PC-3 (cell line): ENCODE measurements around the gene SLC2A4. TPM values are rescaled to one million over a fixed set of nuclear protein-coding genes. Genes with fewer than 3 reads are reported as not detected.
A peak's percentile ranks its signal among the peaks of the same experiment; 100 is the strongest.

Experiments
- ATAC-seq: fragments of 200-7000 bp; cut with Tn5 transposase; 2 replicates; pipeline ENCODE4 v1.9.1; 2020; ENCODE audit warnings: mild to moderate bottlenecking, moderate library complexity
- BruUV-seq: library from RNA; stranded (reverse); fragments of 400-500 nt; replicated peaks from 2 replicates; lab custom pipeline; 2021; lab: Mats Ljungman, UMichigan
- CTCF ChIA-PET: fragments of 300-600 bp; sonication (Branson Sonifier 250); formaldehyde crosslinking; loops from one replicate; lab custom pipeline; 2022; ENCODE audit warnings: antibody characterized with exemption; lab: Charles Lee
- POLR2A ChIA-PET: fragments of 300-600 bp; sonication (Branson Sonifier 250); formaldehyde crosslinking; loops from one replicate; lab custom pipeline; 2022; ENCODE audit warnings: antibody characterized with exemption; ENCODE audit not compliant: unreplicated experiment; lab: Charles Lee
- DNase-seq: peaks from one replicate; pipeline ENCODE4 v3.0.0-alpha.2; 2015
- H2AFZ ChIP-seq: fragments of 300-600 bp; sonication (generic); 2 replicates; pipeline ENCODE4 v1.6.0; 2016; ENCODE audit warnings: antibody characterized with exemption, low read length
- H3F3A ChIP-seq: fragments of 300-600 bp; sonication (generic); one replicate; pipeline ENCODE4 v1.6.0; 2017; ENCODE audit warnings: antibody characterized with exemption, low read length, control low read depth, mild to moderate bottlenecking; ENCODE audit not compliant: unreplicated experiment
- H3K27ac ChIP-seq: fragments of 300-600 bp; sonication (generic); 2 replicates; pipeline ENCODE4 v1.5.1; 2016; ENCODE audit warnings: mild to moderate bottlenecking, low read length
- H3K27me3 ChIP-seq: fragments of 300-600 bp; sonication (generic); 2 replicates; pipeline ENCODE4 v1.6.1; 2016; ENCODE audit warnings: low read length, mixed read lengths
- H3K36me3 ChIP-seq: fragments of 300-600 bp; sonication (generic); 2 replicates; pipeline ENCODE4 v1.6.1; 2016; ENCODE audit warnings: low read depth, mixed run types, low read length, mixed read lengths
- H3K4me1 ChIP-seq: fragments of 300-600 bp; sonication (generic); 2 replicates; pipeline ENCODE4 v1.5.1; 2016; ENCODE audit warnings: low read length; ENCODE audit not compliant: insufficient read depth
- H3K4me2 ChIP-seq: fragments of 300-600 bp; sonication (generic); 2 replicates; pipeline ENCODE4 v1.6.0; 2016; ENCODE audit warnings: low read length
- H3K4me3 ChIP-seq: fragments of 300-600 bp; sonication (generic); 2 replicates; pipeline ENCODE4 v1.5.1; 2016; ENCODE audit warnings: mild to moderate bottlenecking, low read length, mixed read lengths
- H3K79me2 ChIP-seq: fragments of 300-600 bp; sonication (generic); 2 replicates; pipeline ENCODE4 v1.6.1; 2017; ENCODE audit warnings: low read length, mixed read lengths
- H3K9ac ChIP-seq: fragments of 300-600 bp; sonication (generic); 2 replicates; pipeline ENCODE4 v1.6.0; 2016; ENCODE audit warnings: mild to moderate bottlenecking, low read length
- H3K9me2 ChIP-seq: fragments of 300-600 bp; sonication (generic); replicated peaks from 2 replicates; pipeline ENCODE4 v1.6.1; 2016; ENCODE audit warnings: mixed run types, low read length, mixed read lengths
- H3K9me3 ChIP-seq: fragments of 300-600 bp; sonication (generic); 2 replicates; pipeline ENCODE4 v1.6.1; 2016; ENCODE audit warnings: low read length, mixed read lengths
- H4K20me1 ChIP-seq: fragments of 300-600 bp; sonication (generic); 2 replicates; pipeline ENCODE4 v1.6.1; 2016; ENCODE audit warnings: low read length, mixed read lengths
- CTCF ChIP-seq: fragments of 300-600 bp; sonication (generic); conservative IDR thresholded peaks from 2 replicates; pipeline ENCODE4 v1.5.1; 2017; ENCODE audit warnings: antibody characterized with exemption, low read depth, mild to moderate bottlenecking, low read length
- EZH2 ChIP-seq: fragments of 300-600 bp; sonication (generic); IDR thresholded peaks from one replicate; pipeline ENCODE4 v1.6.1; 2017; ENCODE audit warnings: antibody characterized with exemption, mild to moderate bottlenecking, low read length; ENCODE audit not compliant: unreplicated experiment
- EZH2phosphoT487 ChIP-seq: fragments of 300-600 bp; sonication (generic); IDR thresholded peaks from 2 replicates; pipeline ENCODE4 v1.6.1; 2018; ENCODE audit warnings: mild to moderate bottlenecking, antibody characterized with exemption, low read length, borderline replicate concordance
- intact Hi-C: fragments of 100-400 bp; cut with micrococcal nuclease; formaldehyde crosslinking; loops from 2 replicates; pipeline ENCODE4 v1.9.0; 2023
- total RNA-seq: library from RNA; depleted of rRNA; stranded (reverse); fragments of >200 nt; gene quantifications from 2 replicates; pipeline ENCODE4 v1.2.3, GENCODE V29; 2014

SLC2A4 gene
- total RNA-seq, 1 experiment from 2014 or later, result 0.29 TPM

GRCh38 chr17:7238420-7239090, 43.0 kb upstream of the SLC2A4 start:
- Histone ChIP-seq H3K9me3 (no peaks in the 10 kb centered on the region), H3F3A (peaks cover 8% of the 10 kb centered on the region), H3K4me3 (peak overlapping the region; percentile 96), H2AFZ (peak overlapping the region; percentile 50; the same call in 1 of the 2 replicates), H3K4me2 (peak overlapping the region; percentile 85), H3K27me3 (no peaks in the 10 kb centered on the region), H4K20me1 (no peaks in the 10 kb centered on the region), H3K9me2 (no peaks in the 10 kb centered on the region), H3K4me1 (peaks cover 40% of the 10 kb centered on the region), H3K36me3 (peaks cover 13% of the 10 kb centered on the region; the same call in 1 of the 2 replicates), H3K27ac (0 out of 2 replicates have a peak overlapping the region, but pooled peaks have one; percentile 32), H3K9ac (peak overlapping the region; percentile 91), H3K79me2 (peaks cover 60% of the 10 kb centered on the region)
- ChIA-PET CTCF (no interaction called here), POLR2A (no interaction called here)
- ATAC-seq (no peak), DNase-seq (no peak)
- no TSS peak for BruUV-seq
- intact Hi-C loops, result no loop called here
- TF ChIP-seq EZH2phosphoT487 (no peak), CTCF (no peak), EZH2 (no peak)

- Histone ChIP-seq H3K4me2 (peak within 1 kb of the TSS; percentile 99), H3K36me3 (peaks cover 13% of the 10 kb centered on the region; the same call in 1 of the 2 replicates), H3K9ac (peak within 1 kb of the TSS; percentile 91), H3K9me3 (no peaks in the 10 kb centered on the region), H3K27ac (peak within 1 kb of the TSS; percentile 32; the same call in 1 of the 2 replicates), H3F3A (peaks cover 8% of the 10 kb centered on the region), H2AFZ (peak within 1 kb of the TSS; percentile 50; the same call in 1 of the 2 replicates), H3K4me3 (peak within 1 kb of the TSS; percentile 96), H3K4me1 (peaks cover 40% of the 10 kb centered on the region), H3K9me2 (no peaks in the 10 kb centered on the region), H3K27me3 (no peaks in the 10 kb centered on the region), H3K79me2 (peaks cover 54% of the 10 kb centered on the region), H4K20me1 (no peaks in the 10 kb centered on the region)
- TF ChIP-seq CTCF (no peak), EZH2phosphoT487 (no peak), EZH2 (no peak)
- no TSS peak for BruUV-seq
- DNase-seq (peak; percentile 98), ATAC-seq (peak; percentile 52)
- ChIA-PET CTCF (interaction anchor here (0.6 kb wide), 1 partner anchor 193 kb away, joined by 4 read pairs; no protein-coding TSS in a partner anchor), POLR2A (no interaction called here)
- intact Hi-C loops, result loop anchor here (5.0 kb wide), 1 partner anchor 68 kb away; the partner anchor contains the start of gene EIF5A
Measured at GRCh38 chr17:7239091-7240027, 42.2 kb upstream of the SLC2A4 start, which contains the start of gene PHF23. PHF23 (minus strand) TSS chr17:7239457; CDS start chr17:7239279, 178 bp downstream.
